ENCODE data around the gene BMP7.

BMP7 gene

DNA sequence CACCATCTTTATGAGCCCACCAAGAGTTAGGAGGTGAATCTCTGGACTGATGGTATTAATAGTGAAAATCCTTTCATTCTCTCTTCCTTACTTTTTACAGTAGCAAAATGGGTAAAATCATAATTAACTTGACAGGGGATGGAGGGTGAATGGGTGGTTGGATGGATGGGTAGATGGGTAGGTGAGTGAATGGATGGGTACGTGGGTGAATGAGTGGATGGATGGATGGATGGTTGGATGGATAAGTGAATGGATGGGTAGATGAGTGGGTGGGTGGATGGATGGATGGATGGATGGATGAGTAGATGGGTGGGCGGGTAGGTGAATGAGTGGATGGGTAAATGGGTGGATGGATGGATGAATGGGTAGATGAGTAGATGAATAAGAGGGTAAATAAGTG lies 63.2 kb downstream of the BMP7 start (continued):
- TF ChIP-seq WT1 (tag by site-specific recombination; IDR thresholded peaks at IDR 0.05), result no peak
- peak; percentile 76 for TF ChIP-seq ZNF366 (tag by site-specific recombination; conservative IDR thresholded peaks at IDR 0.05)

- Histone ChIP-seq H3K27ac (ENCODE audit: extremely low read depth, low read depth, low read length) (no peak overlapping the region), H3K4me3 (ENCODE audit: low read depth, low read length) (no peak overlapping the region), H3K36me3 (ENCODE audit: control insufficient read depth in 2 of 2, insufficient read depth in 1 of 2, low read length in 2 of 2) (peaks cover 0 to 46% of the 10 kb centered on the region in 2 experiments; a peak in 1 of 3 replicates), H3K4me1 (ENCODE audit: control insufficient read depth, insufficient read depth, low read length) (no peaks in the 10 kb centered on the region), H3K9me3 (ENCODE audit: control insufficient read depth, insufficient read depth, low read depth, low read length) (no peaks in the 10 kb centered on the region)
- ChIA-PET CTCF (no interaction called here), POLR2A (no interaction called here)
- TF ChIP-seq ZNF843 (tag by site-specific recombination; IDR thresholded peaks at IDR 0.05) (no peak), ZNF202 (tag by site-specific recombination; IDR thresholded peaks at IDR 0.05; ENCODE audit: borderline replicate concordance) (no peak), ZNF138 (tag by site-specific recombination; IDR thresholded peaks at IDR 0.05; ENCODE audit: borderline replicate concordance) (no peak), ZNF211 (tag by site-specific recombination; IDR thresholded peaks at IDR 0.05; ENCODE audit: low read depth) (no peak), SCRT1 (tag by site-specific recombination; IDR thresholded peaks at IDR 0.05; ENCODE audit: borderline replicate concordance) (no peak), ZNF148 (tag by site-specific recombination; IDR thresholded peaks at IDR 0.05; ENCODE audit: borderline replicate concordance) (no peak), TSHZ1 (tag by site-specific recombination; IDR thresholded peaks at IDR 0.05; ENCODE audit: borderline replicate concordance) (no peak), ZNF501 (tag by site-specific recombination; IDR thresholded peaks at IDR 0.05) (no peak), ZNF610 (tag by site-specific recombination; IDR thresholded peaks at IDR 0.05; ENCODE audit: borderline replicate concordance) (no peak), KLF10 (tag by site-specific recombination; IDR thresholded peaks at IDR 0.05) (no peak), ZFP41 (tag by site-specific recombination; IDR thresholded peaks at IDR 0.05; ENCODE audit: borderline replicate concordance) (no peak), ZSCAN18 (tag by site-specific recombination; IDR thresholded peaks at IDR 0.05) (no peak), ZNF561 (tag by site-specific recombination; IDR thresholded peaks at IDR 0.05; ENCODE audit: borderline replicate concordance) (no peak), ZNF121 (tag by site-specific recombination; IDR thresholded peaks at IDR 0.05) (no peak)
- TF ChIP-seq, protein P1, sequence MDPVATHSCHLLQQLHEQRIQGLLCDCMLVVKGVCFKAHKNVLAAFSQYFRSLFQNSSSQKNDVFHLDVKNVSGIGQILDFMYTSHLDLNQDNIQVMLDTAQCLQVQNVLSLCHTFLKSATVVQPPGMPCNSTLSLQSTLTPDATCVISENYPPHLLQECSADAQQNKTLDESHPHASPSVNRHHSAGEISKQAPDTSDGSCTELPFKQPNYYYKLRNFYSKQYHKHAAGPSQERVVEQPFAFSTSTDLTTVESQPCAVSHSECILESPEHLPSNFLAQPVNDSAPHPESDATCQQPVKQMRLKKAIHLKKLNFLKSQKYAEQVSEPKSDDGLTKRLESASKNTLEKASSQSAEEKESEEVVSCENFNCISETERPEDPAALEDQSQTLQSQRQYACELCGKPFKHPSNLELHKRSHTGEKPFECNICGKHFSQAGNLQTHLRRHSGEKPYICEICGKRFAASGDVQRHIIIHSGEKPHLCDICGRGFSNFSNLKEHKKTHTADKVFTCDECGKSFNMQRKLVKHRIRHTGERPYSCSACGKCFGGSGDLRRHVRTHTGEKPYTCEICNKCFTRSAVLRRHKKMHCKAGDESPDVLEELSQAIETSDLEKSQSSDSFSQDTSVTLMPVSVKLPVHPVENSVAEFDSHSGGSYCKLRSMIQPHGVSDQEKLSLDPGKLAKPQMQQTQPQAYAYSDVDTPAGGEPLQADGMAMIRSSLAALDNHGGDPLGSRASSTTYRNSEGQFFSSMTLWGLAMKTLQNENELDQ (tag by site-specific recombination; IDR thresholded peaks at IDR 0.05; ENCODE audit: low read depth), result no peak
- TF ChIP-seq, protein P2, sequence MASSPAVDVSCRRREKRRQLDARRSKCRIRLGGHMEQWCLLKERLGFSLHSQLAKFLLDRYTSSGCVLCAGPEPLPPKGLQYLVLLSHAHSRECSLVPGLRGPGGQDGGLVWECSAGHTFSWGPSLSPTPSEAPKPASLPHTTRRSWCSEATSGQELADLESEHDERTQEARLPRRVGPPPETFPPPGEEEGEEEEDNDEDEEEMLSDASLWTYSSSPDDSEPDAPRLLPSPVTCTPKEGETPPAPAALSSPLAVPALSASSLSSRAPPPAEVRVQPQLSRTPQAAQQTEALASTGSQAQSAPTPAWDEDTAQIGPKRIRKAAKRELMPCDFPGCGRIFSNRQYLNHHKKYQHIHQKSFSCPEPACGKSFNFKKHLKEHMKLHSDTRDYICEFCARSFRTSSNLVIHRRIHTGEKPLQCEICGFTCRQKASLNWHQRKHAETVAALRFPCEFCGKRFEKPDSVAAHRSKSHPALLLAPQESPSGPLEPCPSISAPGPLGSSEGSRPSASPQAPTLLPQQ (tag by site-specific recombination; IDR thresholded peaks at IDR 0.05), result no peak
- TF ChIP-seq, protein P3, sequence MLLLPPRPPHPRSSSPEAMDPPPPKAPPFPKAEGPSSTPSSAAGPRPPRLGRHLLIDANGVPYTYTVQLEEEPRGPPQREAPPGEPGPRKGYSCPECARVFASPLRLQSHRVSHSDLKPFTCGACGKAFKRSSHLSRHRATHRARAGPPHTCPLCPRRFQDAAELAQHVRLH (tag by site-specific recombination; IDR thresholded peaks at IDR 0.05), result no peak
- TF ChIP-seq, protein P4, sequence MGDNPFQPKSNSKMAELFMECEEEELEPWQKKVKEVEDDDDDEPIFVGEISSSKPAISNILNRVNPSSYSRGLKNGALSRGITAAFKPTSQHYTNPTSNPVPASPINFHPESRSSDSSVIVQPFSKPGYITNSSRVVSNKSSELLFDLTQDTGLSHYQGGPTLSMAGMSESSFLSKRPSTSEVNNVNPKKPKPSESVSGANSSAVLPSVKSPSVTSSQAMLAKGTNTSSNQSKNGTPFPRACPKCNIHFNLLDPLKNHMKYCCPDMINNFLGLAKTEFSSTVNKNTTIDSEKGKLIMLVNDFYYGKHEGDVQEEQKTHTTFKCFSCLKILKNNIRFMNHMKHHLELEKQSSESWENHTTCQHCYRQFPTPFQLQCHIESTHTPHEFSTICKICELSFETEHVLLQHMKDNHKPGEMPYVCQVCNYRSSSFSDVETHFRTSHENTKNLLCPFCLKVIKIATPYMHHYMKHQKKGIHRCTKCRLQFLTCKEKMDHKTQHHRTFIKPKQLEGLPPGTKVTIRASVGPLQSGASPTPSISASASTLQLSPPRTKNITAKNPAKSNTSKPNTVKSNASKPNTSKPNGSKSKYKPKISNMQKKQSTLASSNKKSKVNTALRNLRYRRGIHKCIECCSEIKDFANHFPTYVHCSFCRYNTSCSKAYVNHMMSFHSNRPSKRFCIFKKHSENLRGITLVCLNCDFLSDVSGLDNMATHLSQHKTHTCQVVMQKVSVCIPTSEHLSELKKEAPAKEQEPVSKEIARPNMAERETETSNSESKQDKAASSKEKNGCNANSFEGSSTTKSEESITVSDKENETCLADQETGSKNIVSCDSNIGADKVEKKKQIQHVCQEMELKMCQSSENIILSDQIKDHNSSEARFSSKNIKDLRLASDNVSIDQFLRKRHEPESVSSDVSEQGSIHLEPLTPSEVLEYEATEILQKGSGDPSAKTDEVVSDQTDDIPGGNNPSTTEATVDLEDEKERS (tag by site-specific recombination; IDR thresholded peaks at IDR 0.05), result no peak
Observed at GRCh38 chr20:57202309-57202708, 64.1 kb downstream of the BMP7 start.
